ENCODE data around the gene FBXO22.
"Not testable (repeated sequence)": the region's sequence is repeated elsewhere in the genome, so short reads cannot be mapped to it uniquely, and the experiment has no call there.

Gene FBXO22

DNA sequence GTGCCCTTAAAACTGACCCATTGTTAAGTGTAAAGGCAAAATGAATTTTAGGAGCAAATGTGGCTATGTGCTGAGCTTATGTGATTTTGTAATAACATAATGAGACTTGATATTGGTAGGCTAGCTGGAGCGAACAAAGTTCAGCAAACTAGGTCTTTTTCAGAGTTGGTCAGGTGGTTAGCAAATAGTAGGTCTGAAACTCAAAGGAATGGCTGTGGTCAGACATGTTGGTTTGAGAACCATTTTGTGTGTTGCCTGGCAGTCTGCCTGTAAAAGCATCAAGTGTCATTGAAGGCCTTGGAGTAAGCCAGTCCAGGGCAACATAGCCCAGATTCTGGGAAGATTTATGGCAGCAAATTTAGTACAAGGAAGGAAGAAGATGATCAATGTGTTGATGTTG, 16.4 kb downstream of the FBXO22 start:
- no peak for DNase-seq (ENCODE audit: low read depth in 2 of 2)

DNA sequence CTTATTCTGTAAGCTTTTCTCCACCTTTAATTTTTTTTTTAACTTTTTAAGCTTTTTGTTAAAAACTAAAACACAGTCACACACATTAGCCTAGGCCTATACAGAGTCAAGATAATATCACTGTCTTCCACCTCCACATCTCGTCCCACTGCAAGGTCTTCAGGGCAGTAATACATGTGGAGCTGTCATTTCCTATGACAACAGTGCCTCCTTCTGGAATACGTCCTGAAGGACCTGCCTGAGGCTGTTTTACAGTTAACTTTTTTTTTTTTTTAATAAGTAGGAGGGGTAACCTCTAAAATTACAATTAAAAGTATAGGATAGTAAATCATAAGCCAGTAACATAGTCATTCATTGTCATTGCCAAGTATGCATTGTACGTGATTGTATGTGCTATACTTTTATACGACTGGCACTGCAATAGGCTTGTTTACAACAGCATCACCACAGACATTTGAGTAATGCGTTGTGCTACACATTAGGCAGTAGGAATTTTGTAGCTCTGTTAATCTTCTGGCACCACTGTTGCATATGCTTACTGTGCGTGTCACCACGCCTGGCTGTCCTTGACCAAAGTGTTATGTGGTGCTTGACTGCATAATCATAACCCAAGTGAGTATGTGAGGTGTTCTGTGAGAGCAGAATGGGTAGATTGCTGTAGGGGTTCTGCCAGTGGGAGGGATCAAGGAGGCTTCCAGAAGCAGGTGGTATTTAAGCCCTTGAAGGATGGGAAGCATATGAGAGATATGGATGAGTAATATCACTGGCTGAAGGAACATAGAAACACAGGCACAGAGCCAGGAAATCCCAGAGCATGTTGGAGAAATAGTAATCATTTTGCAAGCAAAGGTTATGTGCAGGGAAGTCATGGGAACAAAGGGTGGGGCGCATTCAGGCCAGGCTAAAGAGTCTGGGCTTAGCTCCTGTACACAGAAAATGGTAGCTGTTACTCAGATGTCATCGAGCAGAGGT, 18.3 kb downstream of the FBXO22 start:
- DNase-seq (ENCODE audit: low read depth in 2 of 2) = no peak

DNA sequence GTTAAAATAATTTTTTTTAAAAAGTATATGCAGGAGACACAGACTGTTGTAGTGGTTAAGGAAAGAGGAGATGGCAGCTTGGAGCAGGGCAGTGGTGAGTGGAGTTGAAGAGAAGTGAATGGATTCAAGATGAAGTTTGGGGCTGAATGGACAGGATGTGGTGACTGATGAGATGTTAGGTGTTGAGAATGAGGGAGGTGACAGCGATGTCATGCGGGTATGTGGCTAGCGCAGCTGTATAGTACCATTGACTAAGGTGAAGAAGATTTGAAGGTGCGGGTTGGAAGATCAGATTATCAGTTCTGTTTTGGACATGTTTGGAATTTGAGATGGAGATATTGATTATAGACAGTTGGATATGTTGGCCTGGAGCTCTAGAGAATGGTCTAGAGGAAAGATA, 20.1 kb downstream of the FBXO22 start:
- DNase-seq (ENCODE audit: low read depth in 2 of 2) = no peak

DNA sequence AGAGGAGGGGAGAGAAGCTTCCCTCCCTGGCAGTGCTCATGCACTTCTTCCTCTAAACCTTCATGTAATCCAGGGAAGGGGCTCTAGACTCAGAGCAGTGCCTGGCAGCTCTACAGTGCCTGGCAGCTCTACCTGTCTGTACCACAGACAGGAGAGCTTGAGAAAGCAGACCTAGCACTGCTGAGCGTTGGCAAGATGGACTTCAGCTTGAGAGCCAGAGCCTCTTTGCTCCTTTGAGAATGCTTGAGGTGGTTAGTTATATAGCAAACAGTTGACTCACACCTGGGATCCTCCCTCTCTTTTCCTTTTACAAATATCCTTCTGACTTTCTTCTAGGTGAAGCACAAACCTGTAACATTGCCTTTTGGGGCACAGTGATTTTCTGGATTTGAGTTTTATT, 20.9 kb downstream of the FBXO22 start:
- no peak for DNase-seq (ENCODE audit: low read depth in 2 of 2)

DNA sequence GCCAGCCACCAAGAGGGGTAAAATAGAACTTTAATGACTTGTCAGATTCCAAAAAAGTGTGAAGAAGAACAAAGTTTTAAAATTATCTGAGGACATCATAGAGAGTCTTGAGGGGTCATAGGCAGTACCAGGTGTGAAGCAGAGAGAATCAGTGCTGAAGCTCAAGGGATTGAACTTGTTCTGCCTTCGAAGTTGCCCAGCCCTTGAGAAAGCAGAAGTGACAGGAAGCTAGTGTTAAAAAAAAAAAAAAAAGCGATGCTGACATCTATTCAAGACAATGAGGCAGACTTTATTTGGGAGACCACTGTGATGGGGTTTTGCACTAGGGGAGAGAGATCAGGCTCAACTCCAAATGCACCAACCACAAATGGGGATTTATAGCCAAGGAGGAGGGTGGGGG, 21.8 kb downstream of the FBXO22 start:
- no peak for DNase-seq (ENCODE audit: low read depth in 2 of 2)

DNA sequence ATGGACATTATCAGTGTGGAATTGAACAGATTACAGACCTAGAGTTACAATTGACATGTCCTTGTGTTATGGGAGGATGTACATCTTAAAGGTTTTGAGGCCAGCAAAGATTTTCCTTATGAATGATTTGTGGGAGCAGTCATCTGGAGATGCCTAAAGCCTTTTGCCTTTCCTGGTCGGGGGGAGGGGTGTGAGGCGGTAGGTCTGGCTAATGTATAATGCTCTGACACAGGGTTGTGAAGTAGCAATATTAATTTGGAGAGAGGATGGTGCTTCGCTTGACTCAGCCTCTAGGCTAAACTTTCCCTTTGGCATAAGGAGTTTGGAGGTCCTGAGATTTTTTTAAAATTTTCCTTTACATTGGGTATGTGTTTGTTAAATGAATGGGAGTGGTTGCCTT, 23.3 kb downstream of the FBXO22 start:
- no peak for DNase-seq (ENCODE audit: low read depth in 2 of 2)

DNA sequence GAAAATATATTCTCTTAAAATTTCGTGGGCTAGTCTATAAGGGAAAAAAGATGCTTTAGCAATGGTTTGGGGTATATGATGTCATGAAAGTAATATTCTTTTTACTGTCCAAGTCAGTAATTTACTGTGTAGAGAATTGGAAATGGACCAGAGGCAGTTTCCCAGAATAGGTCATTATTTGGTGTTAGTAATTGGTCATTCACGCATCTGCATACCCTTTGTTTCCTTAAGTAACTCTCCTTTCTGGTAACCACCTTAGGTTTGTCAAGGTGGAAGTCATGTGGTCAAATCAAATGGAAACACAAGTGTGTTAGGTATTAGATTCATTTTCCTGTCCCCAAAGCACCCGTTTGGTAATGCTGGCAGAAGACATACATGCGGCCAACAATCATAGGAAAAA, 23.9 kb downstream of the FBXO22 start:
- DNase-seq (ENCODE audit: low read depth in 2 of 2) = no peak

DNA sequence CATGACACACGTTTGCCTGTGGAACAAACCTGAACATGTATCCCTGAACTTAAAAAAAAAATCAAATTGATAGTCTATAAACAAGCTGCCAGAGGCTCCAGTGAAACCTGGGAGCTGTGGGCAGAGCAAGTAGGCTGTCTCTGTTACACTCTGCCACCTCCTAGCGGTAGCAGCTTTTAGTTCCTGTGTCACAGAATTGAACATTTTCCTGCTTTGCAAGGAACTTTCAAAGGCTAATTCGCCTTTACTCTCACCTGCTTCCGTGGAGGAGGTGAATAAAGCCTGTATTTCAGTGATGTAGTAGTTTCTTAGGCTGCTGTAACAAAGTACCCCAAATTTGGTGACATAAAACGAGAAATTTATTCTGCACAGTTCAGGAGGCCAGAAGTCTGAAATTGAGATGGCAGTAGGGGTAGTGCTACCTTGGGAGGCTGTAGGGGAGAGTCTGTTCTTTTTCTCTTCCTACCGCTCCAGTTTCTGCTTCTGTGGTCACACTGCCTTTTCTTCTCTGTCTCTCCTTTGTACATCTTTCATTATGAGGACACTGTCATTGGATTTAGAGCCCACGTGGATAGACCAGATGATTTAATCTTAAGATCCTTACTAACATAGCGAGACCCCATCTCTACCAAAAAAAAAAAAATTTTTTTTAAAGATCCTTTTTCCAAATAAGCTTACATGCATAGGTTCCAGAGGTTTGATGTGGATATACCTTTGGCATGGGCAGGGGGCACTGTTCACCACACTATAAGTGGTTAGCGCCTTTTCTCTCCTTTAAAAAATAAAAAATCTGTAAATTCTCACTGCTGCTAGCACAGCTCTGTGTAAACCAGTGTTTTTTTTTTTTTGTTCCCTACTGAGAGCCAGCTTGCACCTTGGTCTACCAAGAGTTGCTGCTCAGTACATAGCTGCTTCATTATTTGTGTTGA, 25.3 kb downstream of the FBXO22 start:
- no peak for DNase-seq (ENCODE audit: low read depth in 2 of 2)

DNA sequence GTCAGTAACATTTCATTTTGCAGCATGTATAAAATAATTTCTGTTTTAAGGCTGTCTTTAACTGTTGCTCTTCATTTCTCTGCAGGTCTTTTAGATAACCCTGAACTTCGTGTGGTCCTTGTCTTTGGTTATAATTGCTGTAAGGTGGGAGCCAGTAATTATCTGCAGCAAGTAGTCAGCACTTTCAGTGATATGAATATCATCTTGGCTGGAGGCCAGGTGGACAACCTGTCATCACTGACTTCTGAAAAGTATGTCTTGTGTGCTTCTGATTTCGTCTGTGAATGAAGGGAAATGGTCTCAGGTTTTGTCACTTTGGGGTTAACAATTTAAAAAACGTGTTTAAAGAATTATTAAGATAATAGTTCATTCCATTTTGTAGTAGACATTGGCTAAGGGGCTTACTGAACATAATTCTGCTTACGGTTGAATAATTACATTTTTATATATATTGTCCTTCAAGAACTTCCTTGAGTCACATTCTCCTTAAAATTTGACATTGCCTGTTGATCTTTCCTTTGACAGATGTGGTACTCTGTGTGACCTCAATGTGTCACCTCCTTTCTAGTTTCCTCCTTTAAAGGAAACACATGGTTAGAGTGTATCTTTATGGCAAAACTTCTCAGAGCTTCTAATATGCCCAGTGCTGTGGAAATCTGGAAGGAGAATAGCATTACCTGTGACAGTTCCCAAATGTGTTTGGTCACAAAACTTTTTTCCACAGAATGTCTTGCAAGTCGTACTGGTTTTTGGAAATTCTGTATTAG, 26.3 kb downstream of the FBXO22 start:
- no peak for DNase-seq (ENCODE audit: low read depth in 2 of 2)

DNA sequence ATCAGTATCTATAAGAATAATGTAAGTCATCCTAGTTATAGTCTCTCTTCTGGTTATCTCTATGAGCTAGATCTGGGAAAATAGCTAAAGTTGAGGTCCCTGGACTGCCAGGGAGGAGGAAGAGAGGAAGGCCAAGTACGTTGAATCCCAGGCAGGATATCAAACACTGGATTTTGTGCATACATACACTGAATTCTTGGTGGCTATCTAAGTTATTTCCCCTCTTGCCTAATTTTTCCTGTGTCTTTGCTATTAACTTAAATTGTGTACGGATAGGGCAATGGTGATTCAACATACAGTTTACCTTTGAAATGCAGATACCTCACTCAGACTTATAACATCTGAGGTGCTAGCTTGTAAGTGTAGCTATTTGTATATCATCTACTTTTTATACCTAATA, 27.2 kb downstream of the FBXO22 start:
- no peak for DNase-seq (ENCODE audit: low read depth in 2 of 2)

DNA sequence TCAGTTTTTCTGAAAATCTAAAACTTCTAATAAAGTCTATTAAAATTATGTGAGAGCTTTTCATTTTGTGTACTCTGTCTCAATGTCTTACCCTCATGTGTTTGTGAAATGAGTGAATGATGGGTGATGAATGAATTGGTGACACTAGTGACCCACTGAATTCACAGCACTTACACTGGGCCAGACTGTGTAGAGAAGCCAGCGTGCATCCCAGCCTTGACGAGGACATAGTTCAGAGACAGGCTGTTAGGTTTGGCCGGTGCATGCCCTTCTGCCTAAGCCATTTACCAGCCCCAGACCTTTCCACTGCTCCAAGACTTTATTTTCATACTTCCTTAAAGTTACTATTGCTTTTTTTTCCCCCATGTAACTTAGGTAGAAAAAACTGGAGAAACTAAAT, 38.8 kb downstream of the FBXO22 start:
- DNase-seq (ENCODE audit: low read depth in 2 of 2) = no peak

DNA sequence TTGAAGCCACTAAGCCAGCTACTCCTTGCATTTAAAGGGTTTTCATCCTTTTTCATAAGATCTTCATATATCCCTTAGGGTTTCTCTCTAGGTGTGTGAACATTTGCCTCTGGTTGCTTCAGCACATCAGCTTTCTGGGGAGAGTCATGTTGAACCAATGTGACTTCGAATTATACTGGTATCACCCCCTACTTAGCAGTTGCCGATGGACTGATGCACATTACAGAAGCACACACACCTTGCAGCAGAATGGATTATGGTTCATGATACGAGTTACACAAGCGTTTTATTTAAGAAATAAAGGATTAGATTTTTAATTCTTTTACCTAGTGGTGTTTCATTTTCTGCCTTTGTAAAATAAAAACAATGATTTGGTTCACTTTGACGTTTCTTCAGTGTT, 39.6 kb downstream of the FBXO22 start:
- no peak for DNase-seq (ENCODE audit: low read depth in 2 of 2)

DNA sequence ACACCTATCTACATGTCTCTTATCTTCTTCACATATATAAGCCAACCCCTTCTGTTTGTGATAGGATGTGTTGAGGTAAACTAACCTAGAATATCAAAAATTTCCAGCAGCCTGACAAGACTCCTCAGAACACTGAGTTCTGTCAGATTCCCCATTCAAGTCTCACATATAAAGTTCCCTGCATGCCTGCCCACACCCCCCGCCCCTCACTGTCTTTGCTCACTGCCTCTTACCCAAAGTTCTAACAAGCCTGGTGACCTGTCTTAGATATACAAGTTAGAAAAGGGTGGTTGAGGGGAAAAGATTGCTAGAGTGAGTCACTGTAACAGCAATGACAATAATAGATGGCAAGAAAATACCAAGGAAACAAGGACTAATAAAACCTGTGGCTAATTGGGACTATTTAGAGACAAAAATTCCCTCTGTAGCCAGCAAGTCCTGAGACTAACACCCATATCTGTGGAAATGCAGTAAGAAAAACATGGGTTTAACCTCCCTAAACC, 40.1 kb downstream of the FBXO22 start:
- DNase-seq (ENCODE audit: low read depth in 2 of 2) = no peak

DNA sequence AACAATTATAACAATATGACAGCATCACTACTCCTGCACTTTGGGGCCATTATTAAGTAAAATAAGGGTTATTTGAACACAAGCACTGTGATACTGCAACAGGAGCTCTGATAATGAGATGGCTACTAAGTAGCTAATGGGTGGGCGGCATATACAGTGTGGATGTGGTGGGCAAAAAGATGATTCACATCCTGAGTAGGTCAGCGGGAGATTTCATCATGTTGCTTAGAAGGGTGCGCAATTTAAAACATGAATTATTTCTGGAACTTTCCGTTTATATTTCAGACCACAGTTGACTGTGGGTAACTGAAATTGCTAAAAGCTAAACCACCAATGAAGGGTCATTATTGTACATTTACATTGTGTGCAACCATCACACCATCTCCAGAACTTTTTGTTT, 42.3 kb downstream of the FBXO22 start:
- no peak for DNase-seq (ENCODE audit: low read depth in 2 of 2)

DNA sequence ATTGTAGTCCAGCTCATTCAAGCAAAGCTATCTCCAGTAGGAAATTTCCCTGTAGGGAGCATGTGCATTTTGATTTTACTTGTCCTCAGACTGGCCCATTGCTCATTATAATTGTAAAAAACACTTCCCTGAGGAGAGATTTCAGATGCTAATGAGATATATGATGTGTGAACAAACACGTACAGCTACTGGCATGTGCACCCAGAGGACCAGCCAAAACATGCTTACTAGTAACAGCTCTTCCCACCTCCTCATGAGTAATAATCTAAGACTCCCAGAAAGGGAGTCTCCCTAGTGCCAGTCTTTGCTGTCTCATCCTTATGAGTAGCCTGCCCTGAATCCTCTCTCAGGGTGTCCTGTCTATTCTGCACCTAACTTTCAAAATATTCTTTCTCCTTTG, 43.4 kb downstream of the FBXO22 start:
- no peak for DNase-seq (ENCODE audit: low read depth in 2 of 2)

DNA sequence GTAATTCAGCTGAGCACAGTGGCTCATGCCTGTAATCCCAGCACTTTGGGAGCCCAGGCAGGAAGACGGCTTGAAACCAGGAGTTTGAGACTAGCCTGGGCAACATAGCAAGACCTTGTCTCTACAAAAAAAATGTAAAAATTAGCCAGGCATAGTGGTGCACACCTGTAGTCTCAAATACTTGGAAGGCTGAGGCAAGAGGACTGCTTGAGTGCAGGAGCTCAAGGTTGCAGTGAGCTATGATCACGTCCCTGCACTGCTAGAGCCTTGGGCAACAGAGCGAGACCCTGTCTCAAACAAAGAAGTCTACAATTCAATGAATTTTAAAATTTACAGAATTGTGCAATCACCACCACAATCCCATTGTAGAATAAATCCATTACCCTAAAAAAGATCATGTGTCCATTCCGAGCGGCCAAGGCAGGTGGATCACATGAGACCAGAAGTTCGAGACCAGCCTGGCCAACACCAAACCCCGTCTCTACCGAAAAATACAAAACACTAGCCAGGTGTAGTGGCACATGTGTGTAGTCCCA, 45.2 kb downstream of the FBXO22 start:
- DNase-seq (ENCODE audit: low read depth in 2 of 2) = no peak

DNA sequence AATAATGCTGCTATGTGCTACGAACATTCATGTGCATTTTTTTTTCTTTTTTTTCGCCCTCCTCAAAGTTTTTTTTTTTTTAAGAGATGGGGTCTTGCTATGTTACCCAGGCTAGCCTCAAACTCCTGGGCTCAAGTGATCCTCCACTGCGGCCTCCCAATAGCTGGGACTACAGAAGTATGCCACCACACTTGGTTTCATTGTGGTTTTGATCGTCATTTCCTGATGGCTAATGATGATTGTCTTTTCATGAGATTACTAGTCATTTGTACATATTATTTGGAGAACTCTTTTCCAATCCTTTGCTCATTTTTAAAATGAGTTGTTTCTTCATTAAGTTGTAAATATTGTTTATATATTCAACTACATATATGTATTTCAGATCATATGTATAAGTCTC, 48.8 kb downstream of the FBXO22 start:
- no peak for DNase-seq (ENCODE audit: low read depth in 2 of 2)

DNA sequence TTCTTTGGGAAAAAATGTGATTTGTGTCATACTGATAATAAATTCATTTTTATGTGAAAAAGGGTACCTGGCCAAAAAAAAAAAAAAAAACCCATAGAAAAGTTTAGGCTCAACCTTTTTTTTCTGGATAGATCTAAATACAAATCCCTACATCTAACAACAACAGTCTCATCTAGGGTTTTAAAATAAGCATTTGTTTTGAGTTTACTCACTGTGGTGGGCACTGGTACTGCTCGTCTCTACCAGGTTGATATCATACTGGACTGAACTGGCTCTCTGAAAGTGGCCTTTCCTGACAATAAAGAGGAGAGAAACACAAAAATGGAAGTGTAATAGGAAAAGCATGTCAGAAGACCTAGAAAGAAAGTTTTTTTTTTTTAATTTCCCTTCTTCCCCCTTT, 52.0 kb downstream of the FBXO22 start:
- DNase-seq (ENCODE audit: low read depth in 2 of 2) = no peak

DNA sequence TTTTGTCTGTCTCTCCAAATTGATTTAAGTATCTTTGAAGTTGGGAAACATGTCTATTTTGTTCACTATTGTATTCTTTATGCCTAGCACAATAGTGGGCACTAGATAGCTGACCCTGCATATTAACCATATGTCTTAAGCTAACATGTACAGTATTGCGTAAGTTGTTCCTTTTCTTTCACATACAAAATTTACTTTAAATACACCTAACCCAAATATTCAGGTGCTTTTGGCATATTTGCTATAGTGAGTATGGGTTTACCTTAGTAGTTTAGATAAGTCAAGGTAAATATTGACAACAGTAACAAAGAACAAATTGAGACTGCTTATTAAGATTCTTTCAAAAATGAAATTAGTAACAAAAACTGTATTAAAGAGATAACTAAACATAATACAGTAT, 57.7 kb downstream of the FBXO22 start:
- DNase-seq (ENCODE audit: low read depth in 2 of 2) = no peak

DNA sequence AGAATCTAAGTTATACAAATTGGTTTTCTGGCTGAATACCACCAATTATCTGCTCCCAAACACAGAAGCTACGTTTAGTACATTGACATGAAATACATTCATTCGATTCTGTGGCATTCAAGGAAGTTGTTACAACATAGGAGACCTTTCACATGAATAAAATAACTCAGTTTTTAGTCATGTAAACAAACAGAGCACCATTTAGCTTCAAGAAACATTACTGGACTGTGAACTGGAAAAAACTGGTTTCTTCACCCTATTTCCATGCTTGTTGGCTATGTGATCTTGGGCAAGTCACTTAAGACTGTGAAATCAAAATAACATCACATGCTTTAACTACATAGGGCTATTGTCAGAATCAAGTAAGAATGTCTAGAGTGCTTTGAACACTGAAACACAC, 62.4 kb downstream of the FBXO22 start:
- DNase-seq (ENCODE audit: low read depth in 2 of 2) = no peak

DNA sequence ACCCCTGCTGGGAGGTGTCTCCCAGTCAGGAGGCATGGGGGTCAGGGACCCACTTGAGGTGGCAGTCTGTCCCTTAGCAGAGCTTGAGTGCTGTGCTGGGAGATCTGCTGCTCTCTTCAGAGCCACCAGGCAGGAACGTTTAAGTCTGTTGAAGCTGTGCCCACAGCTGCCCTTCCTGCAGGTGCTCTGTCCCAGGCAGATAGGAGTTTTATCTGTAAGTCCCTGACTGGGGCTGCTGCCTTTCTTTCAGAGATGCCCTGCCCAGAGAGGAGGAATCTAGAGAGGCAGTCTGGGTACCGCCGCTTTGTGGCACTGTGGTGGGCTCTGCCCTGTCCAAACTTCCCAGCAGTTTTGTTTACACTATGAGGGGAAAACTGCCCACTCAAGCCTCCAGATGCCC, 73.1 kb downstream of the FBXO22 start:
- DNase-seq (ENCODE audit: low read depth in 2 of 2) = not testable (repeated sequence)
